Stimulated activated naive CD8-positive, alpha-beta T cell treated with anti-CD3 and anti-CD28 coated beads, Interleukin-15, Interleukin-2, amounts not matched to agents 100 U/mL and 50 U/mL, for 24 hours (primary cell): ENCODE results near the gene RPL36A.

Experiments
- ATAC-seq: fragments of 150-1000 bp; cut with Tn5 transposase; one replicate; pipeline ENCODE4 v1.10.0; 2021
- DNase-seq: peaks from one replicate; pipeline ENCODE4 v3.0.0; 2021

RPL36A gene

DNA sequence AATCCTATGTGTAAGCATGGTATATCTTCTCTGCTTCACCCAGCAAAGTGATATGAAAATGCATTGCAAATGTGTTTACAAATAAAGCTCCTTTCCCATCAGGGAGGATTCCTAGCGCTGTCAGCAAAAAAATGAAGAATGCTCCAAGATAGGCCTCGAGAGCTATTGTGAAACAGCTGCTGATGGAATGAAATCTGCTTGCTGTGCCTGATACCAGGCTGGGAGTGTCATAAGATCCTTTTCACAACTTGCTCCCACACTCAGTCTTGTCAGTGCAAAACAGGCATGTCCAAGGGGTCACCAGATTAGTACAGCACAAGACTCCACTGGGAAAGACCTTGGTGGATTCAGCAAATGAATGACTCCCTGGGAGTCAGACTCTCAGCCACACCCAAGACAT, 51.3 kb downstream of the RPL36A start:
- DNase-seq: no peak
- ATAC-seq: no peak
